Inferior parietal cortex (tissue), 1 donor: ENCODE measurements around the gene IP6K3.

ENCODE experiments used
- DNase-seq: peaks from one replicate; pipeline ENCODE4 v3.0.0-alpha.2; 2016; ENCODE audit errors: extremely low spot score

The IP6K3 gene

GRCh38 chr6:33672808-33673207, 73.9 kb downstream of the IP6K3 start:
- DNase-seq = no peak

- DNase-seq = no peak
Observed at GRCh38 chr6:33671744-33672072, 75.0 kb downstream of the IP6K3 start.
